WTC11 (cell line): ENCODE measurements around the gene SMNDC1.

Experiments
- AR ChIP-seq: fragments of 250-450 bp; sonication (Bioruptor Pico); IDR thresholded peaks from 2 replicates; pipeline ENCODE4 v1.9.0; 2021; ENCODE audit warnings: mild to moderate bottlenecking
- ATF1 ChIP-seq: sonication (generic); formaldehyde crosslinking; IDR thresholded peaks from 2 replicates; pipeline ENCODE4 v1.8.1; 2023; ENCODE audit warnings: mild to moderate bottlenecking, moderate library complexity, missing genetic modification reagents
- ATF3 ChIP-seq: sonication (generic); formaldehyde crosslinking; conservative IDR thresholded peaks from 2 replicates; pipeline ENCODE4 v1.8.1; 2022; ENCODE audit warnings: mild to moderate bottlenecking, missing genetic modification reagents
- CTCF ChIP-seq: fragments of 200-600 bp; IDR thresholded peaks from 2 replicates; pipeline ENCODE4 v1.8.0; 2022; ENCODE audit warnings: antibody characterized with exemption
- FOXJ3 ChIP-seq: sonication (generic); formaldehyde crosslinking; IDR thresholded peaks from 2 replicates; pipeline ENCODE4 v1.9.0; 2021; ENCODE audit warnings: missing genetic modification reagents, mild to moderate bottlenecking, borderline replicate concordance
- GABPB1 ChIP-seq: sonication (generic); formaldehyde crosslinking; IDR thresholded peaks from 2 replicates; pipeline ENCODE4 v1.8.1; 2023; ENCODE audit warnings: mild to moderate bottlenecking, missing genetic modification reagents
- MAX ChIP-seq: sonication (generic); formaldehyde crosslinking; IDR thresholded peaks from 2 replicates; pipeline ENCODE4 v1.8.0; 2022; ENCODE audit warnings: mild to moderate bottlenecking, missing genetic modification reagents
- NFATC4 ChIP-seq: fragments of 250-450 bp; sonication (Bioruptor Pico); IDR thresholded peaks from 2 replicates; pipeline ENCODE4 v1.9.0; 2021; ENCODE audit warnings: mild to moderate bottlenecking
- NR3C1 ChIP-seq: sonication (generic); formaldehyde crosslinking; conservative IDR thresholded peaks from 2 replicates; pipeline ENCODE4 v1.8.1; 2023; ENCODE audit warnings: low read depth, mild to moderate bottlenecking, missing genetic modification reagents
- OVOL2 ChIP-seq: fragments of 250-450 bp; sonication (Bioruptor Pico); IDR thresholded peaks from 2 replicates; pipeline ENCODE4 v1.9.0; 2021; ENCODE audit warnings: mild to moderate bottlenecking, borderline replicate concordance
- ZNF317 ChIP-seq: sonication (generic); formaldehyde crosslinking; IDR thresholded peaks from 2 replicates; pipeline ENCODE4 v1.8.1; 2023; ENCODE audit warnings: low read depth, mild to moderate bottlenecking, moderate library complexity, missing genetic modification reagents, borderline replicate concordance

- TF ChIP-seq OVOL2 (no peak), ZNF317 (CRISPR knock-in tag) (no peak), CTCF (no peak), FOXJ3 (CRISPR knock-in tag) (no peak), AR (no peak), GABPB1 (CRISPR knock-in tag) (no peak), MAX (CRISPR knock-in tag) (no peak), ATF3 (CRISPR knock-in tag) (no peak), ATF1 (CRISPR knock-in tag) (no peak), NR3C1 (no peak), NFATC4 (CRISPR knock-in tag) (no peak)
Measured at GRCh38 chr10:110344622-110345021, 39.9 kb upstream of the SMNDC1 start.
